OCI-LY3 (cell line): ENCODE data around the gene ADARB2.

Experiments
- CTCF ChIP-seq: fragments of 200-600, 300-600 bp; sonication (generic); IDR thresholded peaks from 2 replicates; pipeline ENCODE4 v1.5.1; 2014; ENCODE audit warnings: antibody characterized with exemption, low read length, low read depth
- EZH2phosphoT487 ChIP-seq: fragments of 200-600 bp; shearing (Covaris generic); IDR thresholded peaks from 2 replicates; pipeline ENCODE4 v1.6.1; 2018; ENCODE audit warnings: antibody characterized with exemption, mixed run types, low read depth

GRCh38 chr10:1309617-1310270 lies 427.6 kb downstream of the ADARB2 start:
- TF ChIP-seq CTCF = no peak
- TF ChIP-seq EZH2phosphoT487 = no peak
